HepG2 (cell line): ENCODE data around the gene TFPI. TPM values are rescaled to one million over a fixed set of nuclear protein-coding genes. Genes with fewer than 3 reads are reported as not detected.

Experiments
- ATAC-seq: fragments of 200-7000 bp; cut with Tn5 transposase; 3 replicates; pipeline ENCODE4 v1.9.1; 2020; ENCODE audit warnings: mild to moderate bottlenecking, moderate library complexity
- BruUV-seq: library from RNA; stranded (reverse); fragments of 400-500 nt; replicated peaks from 2 replicates; lab custom pipeline; 2021; lab: Mats Ljungman, UMichigan
- CTCF ChIA-PET: fragments of 300-600 bp; formaldehyde crosslinking; extraction: SDS; loops from one replicate; lab custom pipeline; 2021; ENCODE audit warnings: low total read pairs, inconsistent platforms, low intra/inter-chr PET ratio; lab: Yijun Ruan, JAX
- POLR2A ChIA-PET: fragments of 350-600 bp; sonication (Branson Sonifier 250); formaldehyde crosslinking; loops from one replicate; lab custom pipeline; 2020; ENCODE audit warnings: antibody characterized with exemption, inconsistent platforms; lab: Yijun Ruan, JAX
- DNase-seq: peaks from one replicate; pipeline ENCODE4 v3.0.0-alpha.2; 2015; ENCODE audit warnings: low spot score
- FAIRE-seq: peaks from 3 replicates; lab custom pipeline; 2011; peaks lifted over from hg19 to GRCh38; lab: Jason Lieb, UNC
- H2AFZ ChIP-seq: one replicate; pipeline ENCODE4 v1.6.1; 2011; ENCODE audit warnings: low read length, inconsistent platforms
- H3K27ac ChIP-seq: fragments of 300-600 bp; 3 replicates; pipeline ENCODE4 v1.8.0; 2011; ENCODE audit warnings: mixed run types, mild to moderate bottlenecking, mixed read lengths, low read length, inconsistent platforms; ENCODE audit not compliant: insufficient read depth; ENCODE audit errors: extremely low read length
- H3K27me3 ChIP-seq, 2 experiments: fragments of 200-600 bp in 1 of 2; 2 replicates in 1 of 2; 3 replicates in 1 of 2; pipeline versions ENCODE4 v1.6.0 to v1.8.0; 2011; ENCODE audit warnings: low read length in 2 of 2, mild to moderate bottlenecking in 2 of 2, moderate library complexity in 2 of 2, inconsistent platforms in 1 of 2; ENCODE audit not compliant: insufficient read depth in 2 of 2, control insufficient read depth in 1 of 2
- H3K36me3 ChIP-seq, 2 experiments: fragments of 200-600 bp in 1 of 2; replicated peaks in 1 of 2; 2 replicates in 1 of 2; 3 replicates in 1 of 2; pipeline versions ENCODE4 v1.5.1 to v1.8.0; 2011; ENCODE audit warnings: low read length in 2 of 2, inconsistent platforms in 1 of 2; ENCODE audit not compliant: insufficient read depth in 2 of 2, control insufficient read depth in 1 of 2
- H3K4me1 ChIP-seq: 2 replicates; pipeline ENCODE4 v1.5.1; 2012; ENCODE audit warnings: low read length, inconsistent platforms; ENCODE audit not compliant: insufficient read depth
- H3K4me2 ChIP-seq: 2 replicates; pipeline ENCODE4 v1.6.0; 2011; ENCODE audit warnings: low read depth, low read length, inconsistent platforms
- H3K4me3 ChIP-seq, 3 experiments: fragments of 200-600 bp in 1 of 3; sonication (generic), shearing (Covaris generic) in 1 of 3; replicated peaks in 1 of 3; 2 replicates each; pipeline ENCODE4 v1.5.1; 2011 to 2016; ENCODE audit warnings: low read length in 3 of 3, inconsistent platforms in 2 of 3, low read depth in 2 of 3, mild to moderate bottlenecking in 2 of 3, control low read depth in 1 of 3, mixed read lengths in 1 of 3; ENCODE audit not compliant: insufficient read depth in 1 of 3
- H3K79me2 ChIP-seq: one replicate; pipeline ENCODE4 v1.6.1; 2011; ENCODE audit warnings: low read length, inconsistent platforms; ENCODE audit not compliant: insufficient read depth
- H3K9ac ChIP-seq: 2 replicates; pipeline ENCODE4 v1.6.0; 2011; ENCODE audit warnings: mild to moderate bottlenecking, low read depth, low read length, inconsistent platforms; ENCODE audit not compliant: insufficient read depth
- H3K9me3 ChIP-seq: 2 replicates; pipeline ENCODE4 v1.5.1; 2012; ENCODE audit warnings: mild to moderate bottlenecking, low read length
- H4K20me1 ChIP-seq: 2 replicates; pipeline ENCODE4 v1.6.0; 2011; ENCODE audit warnings: inconsistent platforms, mild to moderate bottlenecking, low read length, moderate library complexity; ENCODE audit not compliant: insufficient read depth
- BATF2 ChIP-seq: sonication (generic); formaldehyde crosslinking; IDR thresholded peaks from 2 replicates; pipeline ENCODE4 v1.8.0; 2022; ENCODE audit warnings: mild to moderate bottlenecking, missing genetic modification reagents, moderate library complexity
- JARID2 ChIP-seq: sonication (generic); formaldehyde crosslinking; IDR thresholded peaks from 2 replicates; pipeline ENCODE4 v1.8.1; 2023; ENCODE audit warnings: missing genetic modification reagents, inconsistent platforms; ENCODE audit not compliant: insufficient replicate concordance
- MAFG ChIP-seq: sonication (generic); formaldehyde crosslinking; IDR thresholded peaks from 2 replicates; pipeline ENCODE4 v1.5.1; 2020; ENCODE audit warnings: mild to moderate bottlenecking, missing genetic modification reagents
- MAZ ChIP-seq, 2 experiments: sonication (generic) in 1 of 2; formaldehyde crosslinking in 1 of 2; IDR thresholded peaks; 2 replicates each; pipeline versions ENCODE4 v1.5.0 to v1.6.1; 2012 to 2020; ENCODE audit warnings: low read depth in 2 of 2, mild to moderate bottlenecking in 2 of 2, borderline replicate concordance in 1 of 2, improper control_type of control experiment in 1 of 2, low read length in 1 of 2, missing genetic modification reagents in 1 of 2, moderate library complexity in 1 of 2
- PHF21A ChIP-seq: sonication (generic); formaldehyde crosslinking; IDR thresholded peaks from 2 replicates; pipeline ENCODE4 v1.5.0; 2020; ENCODE audit warnings: mild to moderate bottlenecking, missing genetic modification reagents
- PRDM4 ChIP-seq: sonication (generic); formaldehyde crosslinking; IDR thresholded peaks from 2 replicates; pipeline ENCODE4 v1.9.0; 2021; ENCODE audit warnings: missing genetic modification reagents, borderline replicate concordance
- RBFOX2 ChIP-seq: fragments of 200-400 bp; formaldehyde crosslinking; IDR thresholded peaks from 2 replicates; pipeline ENCODE4 v1.6.1; 2017; ENCODE audit warnings: low read depth, mild to moderate bottlenecking, low read length
- RNF219 ChIP-seq: sonication (generic); formaldehyde crosslinking; IDR thresholded peaks from 2 replicates; pipeline ENCODE4 v1.5.0; 2020; ENCODE audit warnings: mild to moderate bottlenecking, missing genetic modification reagents
- SPEN ChIP-seq: sonication (generic); formaldehyde crosslinking; IDR thresholded peaks from 2 replicates; pipeline ENCODE4 v1.5.1; 2020; ENCODE audit warnings: low read depth, mild to moderate bottlenecking, missing genetic modification reagents
- ZBTB33 ChIP-seq: sonication (generic); formaldehyde crosslinking; IDR thresholded peaks from 2 replicates; pipeline ENCODE4 v1.4.0; 2020; ENCODE audit warnings: missing genetic modification reagents
- ZBTB37 ChIP-seq: sonication (generic); formaldehyde crosslinking; IDR thresholded peaks from 2 replicates; pipeline ENCODE4 v1.4.0; 2020; ENCODE audit warnings: mild to moderate bottlenecking, missing genetic modification reagents
- ZKSCAN8 ChIP-seq: IDR thresholded peaks from 2 replicates; pipeline ENCODE4 v1.6.1; 2016; ENCODE audit warnings: borderline replicate concordance, missing genetic modification reagents, missing compliant biosample characterization
- ZSCAN30 ChIP-seq: sonication (generic); formaldehyde crosslinking; IDR thresholded peaks from 2 replicates; pipeline ENCODE4 v1.5.0; 2020; ENCODE audit warnings: mild to moderate bottlenecking, missing genetic modification reagents
- WGBS: methylation state at CpG from one replicate; pipeline ENCODE4 v1.1.6; 2017; ENCODE audit warnings: low lambda C conversion rate; 5-methylcytosine and 5-hydroxymethylcytosine counted together
- in situ Hi-C: cut with HindIII; loops from 2 replicates; pipeline ENCODE4 v1.10.0; 2017; ENCODE audit warnings: low pct_unique_long_range_greater_than_20kb; ENCODE audit not compliant: extremely low pct_ligation_motif_present
- intact Hi-C: fragments of 100-400 bp; cut with micrococcal nuclease; formaldehyde crosslinking; loops from one replicate; pipeline ENCODE4 v1.10.0; 2022; ENCODE audit not compliant: unreplicated experiment
- polyA plus RNA-seq, 8 experiments: library from polyadenylated mRNA; depleted of rRNA in 3 of 8; stranded (reverse) in 7 of 8; unstranded in 1 of 8; fragments of >200 nt; fragmentation: Illumina TruSeq in 4 of 8; extraction: Trizol in 4 of 8; gene quantifications; 2 replicates each; pipeline versions ENCODE4 v1.2.1 to v1.2.3, GENCODE V29; 2011 to 2016; ENCODE audit warnings: low read depth in 4 of 8, missing spikeins in 1 of 8, mixed read lengths in 1 of 8; ENCODE audit not compliant: insufficient read depth in 1 of 8
- total RNA-seq, 5 experiments: library from RNA; depleted of rRNA; stranded (reverse); fragments of >200 nt; fragmentation: Illumina TruSeq; extraction: Trizol; gene quantifications; 2 replicates each; pipeline ENCODE4 v1.2.3, GENCODE V29; 2016; ENCODE audit warnings: low read depth in 1 of 5

TFPI gene
- total and polyA plus RNA-seq, 2 of the 13 experiments (the other 11 are each of a cell fraction or from before 2014, with no cell fraction given) = 301 to 436 TPM

GRCh38 chr2:187575751-187576067 lies 21.5 kb upstream of the TFPI start:
- Histone ChIP-seq H3K4me3 (no peak overlapping the region), H3K27ac (no peak overlapping the region)
- BruUV-seq = no TSS peak
- no peak for TF ChIP-seq SPEN (CRISPR knock-in tag)
- TF ChIP-seq MAZ (IDR thresholded peaks at IDR 0.05; ENCODE audit: borderline replicate concordance, low read depth, low read length) = no peak
- no peak for TF ChIP-seq MAZ (CRISPR knock-in tag; IDR thresholded peaks at IDR 0.05; ENCODE audit: low read depth)
- no peak for TF ChIP-seq JARID2 (CRISPR knock-in tag)
- no peak for TF ChIP-seq RBFOX2
- no peak for TF ChIP-seq PRDM4
- no peak for TF ChIP-seq ZKSCAN8
- no peak for TF ChIP-seq ZBTB33 (CRISPR knock-in tag)
- TF ChIP-seq BATF2 (CRISPR knock-in tag) = no peak
- TF ChIP-seq ZBTB37 (CRISPR knock-in tag) = no peak
- TF ChIP-seq ZSCAN30 = no peak
- TF ChIP-seq PHF21A = no peak
- no peak for TF ChIP-seq MAFG (CRISPR knock-in tag)
- TF ChIP-seq RNF219 (CRISPR knock-in tag) = no peak

More at GRCh38 chr2:187575751-187576067, 21.5 kb upstream of the TFPI start:
- 22% methylated on average over 1 of the region's 1 CpG for WGBS
- DNase-seq (no peak), FAIRE-seq (no peak), ATAC-seq (no peak)
- no peaks in the 10 kb centered on the region for H3K36me3 ChIP-seq
- no peak overlapping the region for H3K4me2 ChIP-seq
- H3K9ac ChIP-seq = no peak overlapping the region
- H4K20me1 ChIP-seq = no peaks in the 10 kb centered on the region
- H3K9me3 ChIP-seq = no peaks in the 10 kb centered on the region
- no peaks in the 10 kb centered on the region for H3K27me3 ChIP-seq
- intact Hi-C loops (no loop called here), in situ Hi-C loops (loop anchor here (5.0 to 25.0 kb wide), 3 partner anchors 73 to 937 kb away; no protein-coding TSS in a partner anchor)
- no peaks in the 10 kb centered on the region for H3K79me2 ChIP-seq
- ChIA-PET POLR2A (no interaction called here), CTCF (no interaction called here)
- no peak overlapping the region for H2AFZ ChIP-seq
- H3K4me1 ChIP-seq = peaks cover 34% of the 10 kb centered on the region
